Endothelial cell of umbilical vein (primary cell): ENCODE measurements around the gene GTF2IRD1.
"Not testable (repeated sequence)": the region's sequence is repeated elsewhere in the genome, so short reads cannot be mapped to it uniquely, and the experiment has no call there.

Experiments used
- MYC ChIP-seq: IDR thresholded peaks from one replicate; pipeline ENCODE4 v1.6.1; 2011; ENCODE audit warnings: mild to moderate bottlenecking, low read depth, low read length
- POLR2A ChIP-seq: IDR thresholded peaks from 2 replicates; pipeline ENCODE4 v1.6.1; 2012; ENCODE audit warnings: low read depth, mild to moderate bottlenecking, control low read depth, low read length
- POLR2AphosphoS5 ChIP-seq: IDR thresholded peaks from 2 replicates; pipeline ENCODE4 v1.6.1; 2012; ENCODE audit warnings: low read depth, mild to moderate bottlenecking, control low read depth, low read length, moderate library complexity; ENCODE audit not compliant: insufficient read depth
- TF ChIP-seq, protein P1 (sequence below): IDR thresholded peaks from 2 replicates; pipeline ENCODE4 v1.6.1; 2011; ENCODE audit not compliant: insufficient read depth, insufficient read length
- TF ChIP-seq, protein P2 (sequence below), 2 donors: IDR thresholded peaks; 1 replicate in 1 of 2; 2 replicates in 1 of 2; pipeline ENCODE4 v1.5.1; 2011; ENCODE audit warnings: low read length in 2 of 2, mild to moderate bottlenecking in 2 of 2, moderate library complexity in 2 of 2, control low read depth in 1 of 2, inconsistent platforms in 1 of 2, low read depth in 1 of 2; ENCODE audit not compliant: insufficient read depth in 1 of 2; ENCODE audit errors: extremely low read depth in 1 of 2

DNA sequence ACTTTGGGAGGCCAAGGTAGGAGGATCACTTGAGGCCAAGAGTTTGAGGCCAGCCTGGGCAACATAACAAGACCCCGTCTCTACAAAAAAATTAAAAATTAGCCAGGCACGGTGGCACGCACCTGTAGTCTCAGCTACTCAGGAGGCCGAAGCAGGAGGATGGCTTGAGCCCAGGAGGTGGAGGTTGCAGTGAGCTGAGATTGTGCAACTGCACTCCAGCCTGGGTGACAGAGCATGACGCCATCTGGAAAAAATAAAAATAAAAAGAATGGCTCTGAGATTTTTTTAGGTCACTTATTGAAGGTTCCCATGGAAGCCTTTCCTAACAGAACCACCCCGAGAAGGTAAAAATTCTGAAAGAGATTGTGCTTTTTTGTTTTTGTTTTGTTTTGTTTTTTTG lies 109.9 kb downstream of the GTF2IRD1 start:
- not testable (repeated sequence) for TF ChIP-seq POLR2A, POLR2AphosphoS5, MYC
- TF ChIP-seq, protein P1, sequence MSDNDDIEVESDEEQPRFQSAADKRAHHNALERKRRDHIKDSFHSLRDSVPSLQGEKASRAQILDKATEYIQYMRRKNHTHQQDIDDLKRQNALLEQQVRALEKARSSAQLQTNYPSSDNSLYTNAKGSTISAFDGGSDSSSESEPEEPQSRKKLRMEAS, result not testable (repeated sequence)
- TF ChIP-seq, protein P2, sequence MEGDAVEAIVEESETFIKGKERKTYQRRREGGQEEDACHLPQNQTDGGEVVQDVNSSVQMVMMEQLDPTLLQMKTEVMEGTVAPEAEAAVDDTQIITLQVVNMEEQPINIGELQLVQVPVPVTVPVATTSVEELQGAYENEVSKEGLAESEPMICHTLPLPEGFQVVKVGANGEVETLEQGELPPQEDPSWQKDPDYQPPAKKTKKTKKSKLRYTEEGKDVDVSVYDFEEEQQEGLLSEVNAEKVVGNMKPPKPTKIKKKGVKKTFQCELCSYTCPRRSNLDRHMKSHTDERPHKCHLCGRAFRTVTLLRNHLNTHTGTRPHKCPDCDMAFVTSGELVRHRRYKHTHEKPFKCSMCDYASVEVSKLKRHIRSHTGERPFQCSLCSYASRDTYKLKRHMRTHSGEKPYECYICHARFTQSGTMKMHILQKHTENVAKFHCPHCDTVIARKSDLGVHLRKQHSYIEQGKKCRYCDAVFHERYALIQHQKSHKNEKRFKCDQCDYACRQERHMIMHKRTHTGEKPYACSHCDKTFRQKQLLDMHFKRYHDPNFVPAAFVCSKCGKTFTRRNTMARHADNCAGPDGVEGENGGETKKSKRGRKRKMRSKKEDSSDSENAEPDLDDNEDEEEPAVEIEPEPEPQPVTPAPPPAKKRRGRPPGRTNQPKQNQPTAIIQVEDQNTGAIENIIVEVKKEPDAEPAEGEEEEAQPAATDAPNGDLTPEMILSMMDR (IDR thresholded peaks at IDR 0.05; ENCODE audit: extremely low read depth in 1 of 2, insufficient read depth in 1 of 2, low read depth in 1 of 2, low read length in 2 of 2), result not testable (repeated sequence)
